Immature natural killer cell (primary cell): ENCODE data around the gene GRIK4. TPM values are rescaled to one million over a fixed set of nuclear protein-coding genes. Genes with fewer than 3 reads are reported as not detected.
A peak's percentile ranks its signal among the peaks of the same experiment; 100 is the strongest.
"Not testable (repeated sequence)": the region's sequence is repeated elsewhere in the genome, so short reads cannot be mapped to it uniquely, and the experiment has no call there.

Source experiments
- DNase-seq, 3 donors: peaks; one replicate each; pipeline ENCODE4 v3.0.0; 2022; ENCODE audit warnings: mixed read lengths in 1 of 3
- H3K27ac Mint-ChIP-seq, 6 donors: one replicate each; pipeline ENCODE4 v1.8.0; 2020; ENCODE audit warnings: mixed read lengths in 6 of 6, mild to moderate bottlenecking in 5 of 6, inconsistent platforms in 4 of 6, moderate library complexity in 3 of 6
- H3K27me3 Mint-ChIP-seq, 3 donors: one replicate each; pipeline ENCODE4 v1.8.0; 2020 to 2021; ENCODE audit warnings: low read depth in 3 of 3, mild to moderate bottlenecking in 3 of 3, mixed read lengths in 3 of 3, moderate library complexity in 3 of 3, inconsistent platforms in 1 of 3
- H3K36me3 Mint-ChIP-seq, 3 donors: one replicate each; pipeline ENCODE4 v1.8.0; 2020; ENCODE audit warnings: mixed read lengths in 3 of 3, inconsistent platforms in 2 of 3, mild to moderate bottlenecking in 2 of 3
- H3K4me1 Mint-ChIP-seq, 2 donors: one replicate each; pipeline ENCODE4 v1.8.0; 2020; ENCODE audit warnings: inconsistent platforms in 2 of 2, mild to moderate bottlenecking in 2 of 2, mixed read lengths in 2 of 2, moderate library complexity in 1 of 2
- H3K4me3 Mint-ChIP-seq, 5 donors: one replicate each; pipeline ENCODE4 v1.8.0; 2020; ENCODE audit warnings: mild to moderate bottlenecking in 5 of 5, mixed read lengths in 5 of 5, inconsistent platforms in 3 of 5, moderate library complexity in 3 of 5
- H3K9me3 Mint-ChIP-seq, 6 donors: one replicate each; pipeline ENCODE4 v1.8.0; 2020; ENCODE audit warnings: mild to moderate bottlenecking in 6 of 6, mixed read lengths in 6 of 6, inconsistent platforms in 4 of 6, moderate library complexity in 3 of 6
- polyA plus RNA-seq, 3 donors: library from polyadenylated mRNA; unstranded; fragments of 300-500 nt; fragmentation: Illumina TruSeq; gene quantifications; one replicate each; pipeline ENCODE4 v1.2.3, GENCODE V29; 2021

The GRIK4 gene
- polyA plus RNA-seq, 3 donors from 2014 or later = 0.85 to 3.6 (median 2.0) TPM

DNA sequence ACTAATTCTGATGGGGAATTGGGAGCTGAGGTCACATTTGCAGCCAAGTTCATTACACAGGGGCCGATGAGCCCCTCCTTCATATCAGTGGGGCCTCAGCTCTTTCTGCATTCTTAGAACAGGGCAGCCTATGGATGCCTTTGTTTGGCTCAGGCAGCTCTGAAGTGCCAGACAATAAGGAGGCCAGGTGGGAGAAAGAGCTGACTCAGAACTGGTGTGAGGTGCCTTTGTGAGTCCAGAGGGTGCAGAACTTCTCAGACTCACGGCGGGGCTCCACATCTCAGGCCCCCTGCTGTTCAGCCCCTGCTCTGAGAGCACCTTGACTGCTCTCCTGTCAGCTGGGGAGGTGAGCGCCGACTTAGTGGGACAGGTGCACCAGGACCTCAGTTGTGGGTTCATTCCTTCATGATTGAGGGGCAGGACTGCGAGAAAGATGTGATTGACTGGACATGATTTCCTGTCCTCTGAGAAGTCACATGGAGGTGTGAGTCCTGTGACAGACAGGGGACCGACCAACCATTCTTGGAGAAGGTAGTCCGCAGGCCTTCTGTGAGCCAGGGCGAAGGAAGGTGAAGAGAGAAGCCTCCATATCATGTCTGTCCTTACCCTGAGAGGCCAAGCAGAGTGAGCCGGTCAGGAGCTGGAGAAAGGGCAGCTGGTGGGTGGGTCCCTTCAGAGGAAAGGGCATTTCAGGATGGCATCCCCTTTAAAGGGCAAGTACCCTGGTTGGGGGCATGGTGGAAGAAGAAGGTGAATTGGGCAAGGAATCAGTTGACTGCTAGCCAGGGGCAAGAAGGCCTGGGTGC is 267.3 kb downstream of the GRIK4 start:
- peaks cover 19 to 34% of the 10 kb centered on the region in 2 donors for H3K4me1 Mint-ChIP-seq
- DNase-seq = no peak
- H3K9me3 Mint-ChIP-seq = peaks cover 0 to 2% (median 0%) of the 10 kb centered on the region in 6 donors
- no peak overlapping the region for H3K4me3 Mint-ChIP-seq
- no peaks in the 10 kb centered on the region for H3K36me3 Mint-ChIP-seq
- H3K27ac Mint-ChIP-seq = no peak overlapping the region
- peaks cover 3 to 8% (median 6%) of the 10 kb centered on the region in 3 donors for H3K27me3 Mint-ChIP-seq

DNA sequence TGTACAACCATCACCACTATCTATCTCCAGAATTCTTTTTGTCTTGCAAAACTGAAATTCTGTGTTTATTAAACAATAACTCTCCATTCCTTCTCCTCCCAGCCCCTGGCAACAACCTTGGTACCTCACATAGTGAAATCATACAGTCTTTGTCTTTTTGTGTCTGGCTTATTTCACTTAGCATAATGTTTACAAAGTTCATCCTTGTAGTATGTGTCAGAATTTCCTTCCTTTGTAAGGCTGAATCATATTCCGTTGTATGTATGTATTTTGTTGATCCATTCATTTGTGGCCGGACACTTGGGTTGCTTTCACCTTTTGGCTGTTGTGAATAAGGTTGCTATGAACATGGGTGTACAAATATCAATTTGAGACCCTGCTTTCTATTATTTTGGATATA is 268.7 kb downstream of the GRIK4 start:
- Mint-ChIP-seq H3K36me3 (no peaks in the 10 kb centered on the region), H3K9me3 (peaks cover 0 to 2% (median 0%) of the 10 kb centered on the region in 6 donors), H3K27me3 (peaks cover 3 to 4% (median 3%) of the 10 kb centered on the region in 3 donors), H3K4me3 (no peak overlapping the region), H3K27ac (peak overlapping the region in 1 of 6 donors; percentile 56), H3K4me1 (peaks cover 6 to 20% of the 10 kb centered on the region in 2 donors)
- no peak for DNase-seq

GRCh38 chr11:120781486-120782120 is 270.1 kb downstream of the GRIK4 start:
- Mint-ChIP-seq H3K4me3 (no peak overlapping the region), H3K4me1 (peaks cover 4 to 18% of the 10 kb centered on the region in 2 donors), H3K27me3 (peaks cover 3 to 5% (median 3%) of the 10 kb centered on the region in 3 donors), H3K27ac (peak overlapping the region in 1 of 6 donors; percentile 53), H3K9me3 (peaks cover 0 to 2% (median 0%) of the 10 kb centered on the region in 6 donors), H3K36me3 (peaks cover 0 to 7% (median 0%) of the 10 kb centered on the region in 3 donors)
- no peak for DNase-seq

DNA sequence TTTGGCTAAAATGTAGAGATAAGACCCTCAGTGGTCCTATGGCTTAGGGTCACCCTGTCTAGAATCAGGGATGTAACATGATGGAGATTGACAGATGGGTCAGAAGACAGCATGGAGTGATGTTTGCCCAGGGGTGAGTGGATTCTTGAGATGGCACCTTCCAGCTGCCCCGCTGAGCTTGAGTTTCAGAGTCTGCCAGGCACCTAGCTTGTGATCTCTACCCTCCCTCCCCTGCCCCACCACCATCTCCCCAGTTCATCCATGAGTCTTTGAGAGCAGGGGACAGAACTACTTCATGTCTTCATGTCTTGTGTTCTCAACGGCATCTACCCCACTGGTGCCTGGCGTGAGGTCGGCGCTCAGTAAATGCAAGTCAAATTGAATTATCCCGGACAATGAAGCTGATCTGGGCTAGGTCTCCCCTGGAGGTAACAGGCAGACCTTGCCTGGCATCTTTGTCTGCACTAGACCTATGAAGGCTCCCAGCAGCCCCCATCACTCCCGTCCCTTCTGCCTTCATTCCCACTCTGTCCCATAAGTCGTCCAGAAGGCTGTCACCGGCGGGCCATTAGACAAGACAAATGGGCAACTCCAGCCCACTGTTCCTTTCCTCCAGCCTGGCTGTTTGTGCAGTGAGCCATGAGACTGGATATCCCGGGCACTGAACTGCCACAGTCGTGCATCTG is 273.2 kb downstream of the GRIK4 start:
- Mint-ChIP-seq H3K36me3 (peaks cover 0 to 7% (median 0%) of the 10 kb centered on the region in 3 donors), H3K27me3 (peaks cover 3 to 5% (median 3%) of the 10 kb centered on the region in 3 donors), H3K4me3 (no peak overlapping the region), H3K4me1 (peaks cover 4 to 14% of the 10 kb centered on the region in 2 donors), H3K9me3 (no peaks in the 10 kb centered on the region), H3K27ac (no peak overlapping the region)
- no peak for DNase-seq

- Mint-ChIP-seq H3K27ac (no peak overlapping the region), H3K4me1 (peaks cover 0 to 7% of the 10 kb centered on the region in 2 donors), H3K27me3 (peaks cover 3 to 5% (median 3%) of the 10 kb centered on the region in 3 donors), H3K4me3 (no peak overlapping the region), H3K9me3 (no peaks in the 10 kb centered on the region), H3K36me3 (peaks cover 0 to 7% (median 0%) of the 10 kb centered on the region in 3 donors)
- DNase-seq = no peak
These were observed 274.0 kb downstream of the GRIK4 start for GRCh38 chr11:120785576-120785975.

DNA sequence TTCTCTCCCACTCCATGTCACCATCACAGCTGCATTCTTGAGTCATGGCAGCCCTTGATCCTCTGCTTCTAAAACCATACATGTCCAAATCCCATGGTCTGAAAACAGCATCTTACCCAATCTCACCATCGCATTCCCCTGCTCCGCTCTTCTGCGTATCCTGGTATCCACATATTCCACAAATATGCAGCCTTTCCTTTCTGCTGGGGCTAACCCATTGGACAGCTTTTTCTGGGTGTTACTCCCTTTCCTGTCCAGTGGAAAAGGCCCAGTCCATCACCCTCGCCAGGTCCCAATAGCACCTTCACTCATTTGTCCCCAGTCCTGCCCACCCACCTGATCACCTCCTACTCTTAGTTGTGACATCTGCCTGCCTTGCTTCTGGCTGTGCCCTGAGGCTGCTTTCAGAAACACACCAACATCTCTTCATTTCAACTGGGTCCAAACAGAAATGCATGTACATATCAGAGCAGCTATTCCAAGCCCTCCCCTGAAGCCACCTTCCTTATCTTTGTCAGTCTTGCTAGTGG is 274.7 kb downstream of the GRIK4 start:
- Mint-ChIP-seq H3K9me3 (no peaks in the 10 kb centered on the region), H3K27ac (peak overlapping the region in 1 of 6 donors; percentile 55), H3K4me1 (peaks cover 0 to 6% of the 10 kb centered on the region in 2 donors), H3K27me3 (peaks cover 3% of the 10 kb centered on the region in 3 donors), H3K36me3 (peaks cover 0 to 7% (median 0%) of the 10 kb centered on the region in 3 donors), H3K4me3 (no peak overlapping the region)
- no peak for DNase-seq

DNA sequence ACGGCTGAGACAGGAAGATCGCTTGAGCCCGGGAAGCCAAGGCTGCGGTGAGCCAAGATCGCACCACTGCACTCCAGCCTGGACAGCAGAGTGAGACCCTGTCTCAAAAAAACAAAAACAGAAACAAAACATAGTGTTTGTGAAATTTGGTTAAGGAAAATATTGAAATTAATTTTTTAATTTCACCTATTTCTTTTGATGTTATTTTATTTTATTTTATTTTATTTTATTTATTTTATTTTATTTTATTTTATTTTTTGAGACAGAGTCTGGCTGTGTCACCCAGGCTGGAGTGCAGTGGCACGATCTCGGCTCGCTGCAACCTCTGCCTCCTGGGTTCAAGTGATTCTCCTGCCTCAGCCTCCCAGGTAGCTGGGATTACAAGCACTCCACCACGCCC is 275.7 kb downstream of the GRIK4 start:
- not testable (repeated sequence) for H3K27me3 Mint-ChIP-seq, H3K4me1 Mint-ChIP-seq

DNA sequence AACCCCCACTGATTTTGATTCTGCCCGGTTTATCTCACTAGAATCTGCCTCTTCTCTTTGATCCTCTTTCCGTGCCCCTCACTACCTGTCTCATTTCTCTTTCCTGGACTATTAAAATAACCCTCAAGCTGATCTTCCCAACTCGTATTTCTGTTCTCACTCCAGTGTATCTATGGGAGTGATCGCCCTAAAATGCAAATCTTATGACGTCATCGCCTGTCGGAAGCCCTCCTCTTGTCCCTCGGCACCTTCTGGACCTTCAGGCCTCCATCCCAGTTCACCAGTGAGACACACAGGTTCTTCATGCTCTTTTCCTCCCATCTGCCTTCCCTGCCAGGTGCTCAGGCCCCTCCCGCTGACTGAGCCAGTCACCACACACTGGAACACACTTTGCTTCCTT is 277.8 kb downstream of the GRIK4 start:
- Mint-ChIP-seq H3K9me3 (no peaks in the 10 kb centered on the region), H3K27me3 (peaks cover 0 to 3% (median 0%) of the 10 kb centered on the region in 3 donors), H3K36me3 (peaks cover 0 to 7% (median 0%) of the 10 kb centered on the region in 3 donors), H3K27ac (no peak overlapping the region), H3K4me3 (no peak overlapping the region), H3K4me1 (peaks cover 0 to 2% of the 10 kb centered on the region in 2 donors)
- no peak for DNase-seq

More for the DNA sequence above, 275.7 kb downstream of the GRIK4 start:
- not testable (repeated sequence) for H3K4me3 Mint-ChIP-seq, DNase-seq, H3K27ac Mint-ChIP-seq, H3K36me3 Mint-ChIP-seq, H3K9me3 Mint-ChIP-seq

- no peak for DNase-seq
- Mint-ChIP-seq H3K27me3 (peaks cover 0 to 4% (median 3%) of the 10 kb centered on the region in 3 donors), H3K4me3 (no peak overlapping the region)
These were observed 280.8 kb downstream of the GRIK4 start for GRCh38 chr11:120792306-120792705.

GRCh38 chr11:120793150-120793549 is 281.6 kb downstream of the GRIK4 start:
- no peak for DNase-seq
- Mint-ChIP-seq H3K36me3 (no peaks in the 10 kb centered on the region), H3K4me3 (no peak overlapping the region)

More at GRCh38 chr11:120792306-120792705, 280.8 kb downstream of the GRIK4 start:
- Mint-ChIP-seq H3K36me3 (no peaks in the 10 kb centered on the region), H3K4me1 (peaks cover 8 to 14% of the 10 kb centered on the region in 2 donors), H3K9me3 (no peaks in the 10 kb centered on the region), H3K27ac (no peak overlapping the region)

GRCh38 chr11:120793806-120794479 is 282.4 kb downstream of the GRIK4 start:
- Mint-ChIP-seq H3K4me3 (no peak overlapping the region), H3K4me1 (peaks cover 11 to 26% of the 10 kb centered on the region in 2 donors), H3K27ac (no peak overlapping the region), H3K9me3 (no peaks in the 10 kb centered on the region), H3K27me3 (peaks cover 1 to 4% (median 3%) of the 10 kb centered on the region in 3 donors), H3K36me3 (no peaks in the 10 kb centered on the region)
- peak; percentile 77 to 82 (median 78) for DNase-seq

More at GRCh38 chr11:120793150-120793549, 281.6 kb downstream of the GRIK4 start:
- Mint-ChIP-seq H3K4me1 (peaks cover 8 to 20% of the 10 kb centered on the region in 2 donors), H3K9me3 (no peaks in the 10 kb centered on the region), H3K27ac (no peak overlapping the region), H3K27me3 (peaks cover 1 to 4% (median 3%) of the 10 kb centered on the region in 3 donors)

GRCh38 chr11:120794748-120795147 is 283.2 kb downstream of the GRIK4 start:
- no peak overlapping the region for H3K27ac Mint-ChIP-seq

GRCh38 chr11:120795185-120795584 is 283.6 kb downstream of the GRIK4 start:
- no peak for DNase-seq
- Mint-ChIP-seq H3K4me3 (no peak overlapping the region), H3K27me3 (peaks cover 1 to 4% (median 3%) of the 10 kb centered on the region in 3 donors), H3K9me3 (no peaks in the 10 kb centered on the region), H3K4me1 (peaks cover 16 to 35% of the 10 kb centered on the region in 2 donors), H3K36me3 (no peaks in the 10 kb centered on the region), H3K27ac (no peak overlapping the region)

More at GRCh38 chr11:120794748-120795147, 283.2 kb downstream of the GRIK4 start:
- peak; percentile 50 to 53 (median 52) for DNase-seq
- Mint-ChIP-seq H3K4me1 (peaks cover 16 to 32% of the 10 kb centered on the region in 2 donors), H3K4me3 (no peak overlapping the region), H3K9me3 (no peaks in the 10 kb centered on the region), H3K27me3 (peaks cover 1 to 4% (median 3%) of the 10 kb centered on the region in 3 donors), H3K36me3 (no peaks in the 10 kb centered on the region)
